Hepatocyte (in vitro differentiated cells): ENCODE measurements around the gene FLRT2. TPM values are rescaled to one million over a fixed set of nuclear protein-coding genes. Genes with fewer than 3 reads are reported as not detected.

Experiments used
- DNase-seq: peaks from one replicate; pipeline ENCODE4 v3.0.0-alpha.2; 2016; ENCODE audit warnings: low spot score
- H2AFZ ChIP-seq: fragments of 200-600 bp; sonication (generic); 2 replicates; pipeline ENCODE4 v1.6.0; 2016; ENCODE audit warnings: antibody characterized with exemption, mild to moderate bottlenecking
- H3K27ac ChIP-seq: fragments of 200-600 bp; sonication (generic); 2 replicates; pipeline ENCODE4 v1.5.1; 2016; ENCODE audit warnings: mild to moderate bottlenecking
- H3K27me3 ChIP-seq: fragments of 200-600 bp; sonication (generic); 2 replicates; pipeline ENCODE4 v1.6.1; 2016
- H3K36me3 ChIP-seq: fragments of 200-600 bp; sonication (generic); replicated peaks from 2 replicates; pipeline ENCODE4 v1.5.1; 2016; ENCODE audit warnings: low read depth; ENCODE audit not compliant: insufficient read depth
- H3K4me1 ChIP-seq: fragments of 200-600 bp; sonication (generic); 2 replicates; pipeline ENCODE4 v1.5.1; 2016; ENCODE audit warnings: mild to moderate bottlenecking, moderate library complexity; ENCODE audit not compliant: insufficient read depth
- H3K4me2 ChIP-seq: fragments of 200-600 bp; sonication (generic); 2 replicates; pipeline ENCODE4 v1.6.0; 2016
- H3K4me3 ChIP-seq: fragments of 200-600 bp; sonication (generic); 2 replicates; pipeline ENCODE4 v1.5.1; 2016; ENCODE audit warnings: mild to moderate bottlenecking
- H3K79me2 ChIP-seq: fragments of 200-600 bp; sonication (generic); 2 replicates; pipeline ENCODE4 v1.6.0; 2017; ENCODE audit warnings: mild to moderate bottlenecking
- H3K9me2 ChIP-seq: fragments of 200-600 bp; sonication (generic); replicated peaks from 2 replicates; pipeline ENCODE4 v1.6.0; 2017; ENCODE audit warnings: mild to moderate bottlenecking; ENCODE audit not compliant: insufficient read depth
- H3K9me3 ChIP-seq: fragments of 200-600 bp; sonication (generic); 2 replicates; pipeline ENCODE4 v1.5.1; 2016; ENCODE audit warnings: low read depth, mild to moderate bottlenecking
- H4K20me1 ChIP-seq: fragments of 200-600 bp; sonication (generic); 2 replicates; pipeline ENCODE4 v1.6.0; 2016; ENCODE audit warnings: mild to moderate bottlenecking; ENCODE audit not compliant: insufficient read depth, poor library complexity, severe bottlenecking
- EZH2 ChIP-seq: fragments of 200-600 bp; sonication (generic); IDR thresholded peaks from 2 replicates; pipeline ENCODE4 v1.6.1; 2016; ENCODE audit warnings: antibody characterized with exemption, mild to moderate bottlenecking, borderline replicate concordance
- EZH2phosphoT487 ChIP-seq: fragments of 200-600 bp; sonication (generic); IDR thresholded peaks from one replicate; pipeline ENCODE4 v1.6.1; 2018; ENCODE audit warnings: antibody characterized with exemption, mild to moderate bottlenecking, low read depth, moderate library complexity; ENCODE audit not compliant: unreplicated experiment, severe bottlenecking
- WGBS: methylation state at CpG from one replicate; pipeline ENCODE4 v1.1.6; 2016; ENCODE audit warnings: low lambda C conversion rate; ENCODE audit errors: missing lambda C conversion rate; 5-methylcytosine and 5-hydroxymethylcytosine counted together
- polyA plus RNA-seq: library from polyadenylated mRNA; unstranded; fragments of >200 nt; fragmentation: Nextera tagmentation; extraction: Ambion mirVana; gene quantifications from 2 replicates; pipeline ENCODE4 v1.2.1, GENCODE V29; 2016
- total RNA-seq: library from RNA; depleted of rRNA; stranded (reverse); fragments of >200 nt; gene quantifications from 2 replicates; pipeline ENCODE4 v1.2.3, GENCODE V29; 2014
- TF ChIP-seq, protein P1 (sequence below): fragments of 200-600 bp; sonication (generic); IDR thresholded peaks from 2 replicates; pipeline ENCODE4 v1.5.1; 2016; ENCODE audit warnings: antibody characterized with exemption, mild to moderate bottlenecking; ENCODE audit not compliant: poor library complexity

FLRT2 gene
- total and polyA plus RNA-seq, 2 experiments from 2014 or later: 32.9 to 42.3 TPM

- no peak overlapping the region for H3K4me2 ChIP-seq
These were observed 45.1 kb downstream of the FLRT2 start for GRCh38 chr14:85574853-85575616.

DNA sequence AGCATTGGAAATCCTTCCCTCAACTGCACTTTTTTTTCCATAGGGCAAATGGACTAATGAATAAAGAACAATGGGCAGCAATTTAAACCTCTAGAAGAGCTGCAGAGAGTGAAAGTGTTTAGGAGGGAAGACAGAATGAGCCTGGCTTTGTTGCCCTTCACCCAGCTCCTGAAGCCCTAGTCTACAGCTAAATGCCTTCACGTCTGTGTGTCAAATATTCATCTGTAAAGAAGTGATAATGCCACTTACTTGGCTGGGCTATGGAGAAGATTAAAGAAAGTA is 45.6 kb downstream of the FLRT2 start:
- no peak overlapping the region for H2AFZ ChIP-seq
- peaks cover 21% of the 10 kb centered on the region for H4K20me1 ChIP-seq
- DNase-seq: no peak
- 62% methylated on average over 1 of the region's 1 CpG for WGBS
- H3K36me3 ChIP-seq: no peaks in the 10 kb centered on the region
- TF ChIP-seq EZH2 (no peak), EZH2phosphoT487 (no peak)
- TF ChIP-seq, protein P1, sequence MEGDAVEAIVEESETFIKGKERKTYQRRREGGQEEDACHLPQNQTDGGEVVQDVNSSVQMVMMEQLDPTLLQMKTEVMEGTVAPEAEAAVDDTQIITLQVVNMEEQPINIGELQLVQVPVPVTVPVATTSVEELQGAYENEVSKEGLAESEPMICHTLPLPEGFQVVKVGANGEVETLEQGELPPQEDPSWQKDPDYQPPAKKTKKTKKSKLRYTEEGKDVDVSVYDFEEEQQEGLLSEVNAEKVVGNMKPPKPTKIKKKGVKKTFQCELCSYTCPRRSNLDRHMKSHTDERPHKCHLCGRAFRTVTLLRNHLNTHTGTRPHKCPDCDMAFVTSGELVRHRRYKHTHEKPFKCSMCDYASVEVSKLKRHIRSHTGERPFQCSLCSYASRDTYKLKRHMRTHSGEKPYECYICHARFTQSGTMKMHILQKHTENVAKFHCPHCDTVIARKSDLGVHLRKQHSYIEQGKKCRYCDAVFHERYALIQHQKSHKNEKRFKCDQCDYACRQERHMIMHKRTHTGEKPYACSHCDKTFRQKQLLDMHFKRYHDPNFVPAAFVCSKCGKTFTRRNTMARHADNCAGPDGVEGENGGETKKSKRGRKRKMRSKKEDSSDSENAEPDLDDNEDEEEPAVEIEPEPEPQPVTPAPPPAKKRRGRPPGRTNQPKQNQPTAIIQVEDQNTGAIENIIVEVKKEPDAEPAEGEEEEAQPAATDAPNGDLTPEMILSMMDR: no peak
- H3K9me3 ChIP-seq: no peaks in the 10 kb centered on the region
- H3K4me2 ChIP-seq: no peak overlapping the region
- no peaks in the 10 kb centered on the region for H3K27me3 ChIP-seq
- H3K4me1 ChIP-seq: peaks cover 22% of the 10 kb centered on the region
- H3K27ac ChIP-seq: no peak overlapping the region
- no peak overlapping the region for H3K4me3 ChIP-seq
- no peaks in the 10 kb centered on the region for H3K9me2 ChIP-seq
- H3K79me2 ChIP-seq: peaks cover 34% of the 10 kb centered on the region

More at GRCh38 chr14:85574853-85575616, 45.1 kb downstream of the FLRT2 start:
- peaks cover 22% of the 10 kb centered on the region for H3K4me1 ChIP-seq
- no peaks in the 10 kb centered on the region for H3K9me3 ChIP-seq
- H4K20me1 ChIP-seq: peaks cover 21% of the 10 kb centered on the region
- H3K4me3 ChIP-seq: no peak overlapping the region
- H3K79me2 ChIP-seq: peaks cover 36% of the 10 kb centered on the region
- DNase-seq: no peak
- no peaks in the 10 kb centered on the region for H3K36me3 ChIP-seq
- H2AFZ ChIP-seq: no peak overlapping the region
- no peak overlapping the region for H3K27ac ChIP-seq
- H3K9me2 ChIP-seq: no peaks in the 10 kb centered on the region
- H3K27me3 ChIP-seq: no peaks in the 10 kb centered on the region
- 80% methylated on average over 3 of the region's 3 CpGs for WGBS
- TF ChIP-seq EZH2phosphoT487 (no peak), EZH2 (no peak)
- TF ChIP-seq, protein P1: no peak

DNA sequence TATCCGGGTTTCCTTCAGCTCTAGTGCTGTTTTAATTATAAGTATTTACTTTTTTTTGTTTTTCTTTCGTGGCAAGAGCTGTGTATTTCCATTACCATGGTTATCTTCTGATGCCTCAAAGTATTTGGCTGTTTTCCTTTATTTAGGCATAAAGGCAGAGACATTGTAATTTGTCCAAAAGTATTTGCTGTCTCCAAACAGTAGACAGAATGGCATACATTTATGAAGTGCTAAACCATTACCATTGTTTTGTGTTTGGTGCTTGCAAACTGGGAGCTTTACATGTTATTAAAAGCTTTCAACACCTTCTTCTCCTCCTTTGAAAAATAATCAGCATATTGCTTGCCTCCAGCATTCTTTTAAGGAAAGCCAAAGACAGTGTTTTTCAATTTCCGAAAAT is 46.3 kb downstream of the FLRT2 start:
- Histone ChIP-seq H3K79me2 (peaks cover 40% of the 10 kb centered on the region), H3K9me3 (no peaks in the 10 kb centered on the region), H3K36me3 (no peaks in the 10 kb centered on the region), H2AFZ (no peak overlapping the region), H3K4me1 (peaks cover 22% of the 10 kb centered on the region), H3K4me3 (no peak overlapping the region), H3K9me2 (no peaks in the 10 kb centered on the region), H3K27me3 (no peaks in the 10 kb centered on the region), H3K4me2 (no peak overlapping the region), H4K20me1 (peaks cover 21% of the 10 kb centered on the region), H3K27ac (no peak overlapping the region)
- TF ChIP-seq, protein P1: no peak
- TF ChIP-seq EZH2: no peak
- TF ChIP-seq EZH2phosphoT487: no peak
- WGBS: 57% methylated on average over 3 of the region's 3 CpGs
- no peak for DNase-seq
